ENCODE results near the gene HADH. TPM values are rescaled to one million over a fixed set of nuclear protein-coding genes. Genes with fewer than 3 reads are reported as not detected.

HADH gene
- total and polyA plus RNA-seq, 2 donors: 25.7 to 41.2 TPM

GRCh38 chr4:108013955-108014354, 24.3 kb downstream of the HADH start:
- peaks cover 0 to 4% of the 10 kb centered on the region in 2 donors for H3K9me3 ChIP-seq (ENCODE audit: control insufficient read depth in 2 of 2, insufficient read depth in 1 of 2, low read length in 1 of 2)
- H3K27me3 ChIP-seq (ENCODE audit: control insufficient read depth in 2 of 2, insufficient read depth in 1 of 2, low read length in 1 of 2): no peaks in the 10 kb centered on the region
- H3K4me3 ChIP-seq (ENCODE audit: low read length in 2 of 2): no peak overlapping the region
- no peak overlapping the region for H3K27ac ChIP-seq (ENCODE audit: low read depth in 1 of 2, low read length in 1 of 2)
- no peak for DNase-seq (ENCODE audit: low read depth in 6 of 9, low spot score in 9 of 9)
- H3K36me3 ChIP-seq (ENCODE audit: control insufficient read depth in 2 of 2, insufficient read depth in 2 of 2, low read length in 1 of 2): peaks cover 30 to 65% of the 10 kb centered on the region in 2 donors
- H3K4me1 ChIP-seq (ENCODE audit: control insufficient read depth in 2 of 2, insufficient read depth in 2 of 2, low read length in 2 of 2): peaks cover 3 to 13% of the 10 kb centered on the region in 2 donors
- WGBS: 99% methylated on average over 5 of the region's 5 CpGs

DNA sequence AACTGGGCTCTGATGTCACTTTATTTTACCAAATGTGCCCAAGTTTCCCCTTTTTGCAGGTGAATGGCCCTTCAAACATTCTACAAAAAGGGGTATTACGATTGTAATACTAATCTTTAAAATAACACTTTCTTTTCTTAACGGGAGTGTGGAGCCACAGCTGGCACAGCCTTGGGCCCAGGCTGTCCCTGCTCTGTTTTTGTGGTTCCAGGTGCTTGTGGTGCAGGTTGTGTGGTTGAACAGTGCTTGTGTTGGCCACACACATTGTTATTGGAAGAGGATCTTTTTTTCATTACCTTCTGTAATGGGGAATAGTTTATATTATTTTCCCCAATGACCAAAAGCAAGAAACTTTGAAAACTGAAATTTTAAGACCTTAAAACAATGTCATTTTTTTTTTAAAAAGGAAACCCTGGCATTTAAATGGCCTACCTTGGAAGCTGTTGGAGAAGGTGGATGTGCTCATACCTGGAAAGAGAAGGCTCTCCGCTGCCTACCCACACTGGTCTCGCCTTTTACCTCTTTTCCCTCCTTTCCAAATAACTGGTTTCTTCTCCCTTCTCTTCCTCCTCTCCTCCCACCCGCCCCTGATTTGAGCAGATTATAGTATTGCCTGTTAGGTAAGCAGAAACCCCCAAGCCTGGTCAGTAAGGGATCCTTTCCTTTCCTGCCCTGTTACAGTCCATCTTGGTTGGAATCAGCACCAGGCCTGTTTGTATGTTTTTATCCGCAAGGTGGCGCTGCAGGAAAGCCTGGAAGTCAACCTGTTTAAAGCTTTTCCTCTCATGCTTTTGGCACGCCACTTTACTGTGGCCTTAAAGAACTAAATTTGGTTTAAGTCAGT, 28.6 kb downstream of the HADH start:
- peak; percentile 65 to 94 (median 89) for DNase-seq (ENCODE audit: low read depth in 6 of 9, low spot score in 9 of 9)
- Histone ChIP-seq H3K4me1 (ENCODE audit: control insufficient read depth in 2 of 2, insufficient read depth in 2 of 2, low read length in 2 of 2) (peaks cover 3 to 19% of the 10 kb centered on the region in 2 donors), H3K27me3 (ENCODE audit: control insufficient read depth in 2 of 2, insufficient read depth in 1 of 2, low read length in 1 of 2) (no peaks in the 10 kb centered on the region), H3K36me3 (ENCODE audit: control insufficient read depth in 2 of 2, insufficient read depth in 2 of 2, low read length in 1 of 2) (peaks cover 42 to 83% of the 10 kb centered on the region in 2 donors), H3K27ac (ENCODE audit: low read depth in 1 of 2, low read length in 1 of 2) (peak overlapping the region in 1 of 2 donors; percentile 45), H3K4me3 (ENCODE audit: low read length in 2 of 2) (no peak overlapping the region), H3K9me3 (ENCODE audit: control insufficient read depth in 2 of 2, insufficient read depth in 1 of 2, low read length in 1 of 2) (no peaks in the 10 kb centered on the region)
- 29% methylated on average over 8 of the region's 8 CpGs for WGBS

DNA sequence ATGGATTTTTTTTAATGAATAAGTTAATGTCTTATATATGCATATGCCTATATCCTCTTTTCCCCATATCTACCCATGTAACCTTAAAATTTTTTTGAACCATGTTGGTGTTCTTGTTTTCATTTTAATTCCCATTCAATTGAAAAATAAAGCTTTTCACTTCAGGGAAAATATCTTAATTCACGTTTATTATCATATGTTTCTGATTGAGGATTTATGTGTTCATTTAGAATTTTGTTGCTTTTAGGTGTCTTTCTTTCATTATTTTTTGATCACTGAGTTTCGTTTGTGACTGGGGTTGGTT, 29.1 kb downstream of the HADH start:
- Histone ChIP-seq H3K9me3 (ENCODE audit: control insufficient read depth in 2 of 2, insufficient read depth in 1 of 2, low read length in 1 of 2) (no peaks in the 10 kb centered on the region), H3K4me3 (ENCODE audit: low read length in 2 of 2) (no peak overlapping the region), H3K27me3 (ENCODE audit: control insufficient read depth in 2 of 2, insufficient read depth in 1 of 2, low read length in 1 of 2) (no peaks in the 10 kb centered on the region), H3K36me3 (ENCODE audit: control insufficient read depth in 2 of 2, insufficient read depth in 2 of 2, low read length in 1 of 2) (peaks cover 41 to 84% of the 10 kb centered on the region in 2 donors), H3K4me1 (ENCODE audit: control insufficient read depth in 2 of 2, insufficient read depth in 2 of 2, low read length in 2 of 2) (peaks cover 3 to 19% of the 10 kb centered on the region in 2 donors), H3K27ac (ENCODE audit: low read depth in 1 of 2, low read length in 1 of 2) (no peak overlapping the region)
- DNase-seq (ENCODE audit: low read depth in 6 of 9, low spot score in 9 of 9): no peak
- 48% methylated on average over 2 of the region's 2 CpGs for WGBS

DNA sequence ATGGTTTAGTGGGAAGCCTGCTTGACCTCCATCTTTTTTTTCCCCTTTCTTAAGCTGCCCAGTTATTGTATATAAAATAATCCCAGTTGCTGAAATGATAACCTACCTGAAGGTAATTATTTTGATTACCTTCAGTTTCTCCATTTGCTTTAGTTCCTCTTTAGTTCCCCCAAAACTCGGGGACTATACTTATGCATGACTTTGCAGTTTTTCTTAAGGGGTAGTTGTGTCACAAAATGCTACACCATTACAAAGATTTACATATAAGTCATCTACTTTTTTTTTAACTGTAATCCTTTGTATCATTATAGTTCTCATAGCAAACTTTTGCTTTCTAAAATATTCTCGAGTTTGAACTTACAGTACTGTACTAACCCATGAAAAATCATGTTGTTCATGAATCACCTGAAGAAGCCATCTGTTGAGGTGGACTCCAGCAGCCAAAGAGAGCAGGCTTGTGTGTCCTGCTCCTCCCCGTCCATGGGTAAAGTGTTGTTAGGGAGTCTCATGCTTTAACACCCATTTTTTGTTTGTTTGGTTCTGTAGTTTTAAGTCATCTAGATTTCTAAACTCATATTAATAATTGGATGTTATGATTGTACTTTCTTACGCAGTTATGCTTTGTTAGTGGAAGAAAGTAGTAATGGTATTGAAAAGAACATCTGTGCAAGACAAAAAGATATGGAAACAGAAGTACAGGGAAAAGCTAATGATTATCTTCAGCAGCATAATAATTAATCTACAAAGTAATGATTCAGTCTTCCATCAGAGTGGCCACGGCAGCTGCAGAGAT, 34.6 kb downstream of the HADH start:
- H3K27me3 ChIP-seq (ENCODE audit: control insufficient read depth in 2 of 2, insufficient read depth in 1 of 2, low read length in 1 of 2): no peaks in the 10 kb centered on the region
- H3K27ac ChIP-seq (ENCODE audit: low read depth in 1 of 2, low read length in 1 of 2): no peak overlapping the region
- H3K36me3 ChIP-seq (ENCODE audit: control insufficient read depth in 2 of 2, insufficient read depth in 2 of 2, low read length in 1 of 2): peaks cover 34 to 91% of the 10 kb centered on the region in 2 donors
- H3K4me3 ChIP-seq (ENCODE audit: low read length in 2 of 2): no peak overlapping the region
- no peak for DNase-seq (ENCODE audit: low read depth in 6 of 9, low spot score in 9 of 9)
- H3K9me3 ChIP-seq (ENCODE audit: control insufficient read depth in 2 of 2, insufficient read depth in 1 of 2, low read length in 1 of 2): no peaks in the 10 kb centered on the region
- H3K4me1 ChIP-seq (ENCODE audit: control insufficient read depth in 2 of 2, insufficient read depth in 2 of 2, low read length in 2 of 2): peaks cover 14 to 31% of the 10 kb centered on the region in 2 donors
- 77% methylated on average over 5 of the region's 5 CpGs for whole genome bisulfite sequencing

DNA sequence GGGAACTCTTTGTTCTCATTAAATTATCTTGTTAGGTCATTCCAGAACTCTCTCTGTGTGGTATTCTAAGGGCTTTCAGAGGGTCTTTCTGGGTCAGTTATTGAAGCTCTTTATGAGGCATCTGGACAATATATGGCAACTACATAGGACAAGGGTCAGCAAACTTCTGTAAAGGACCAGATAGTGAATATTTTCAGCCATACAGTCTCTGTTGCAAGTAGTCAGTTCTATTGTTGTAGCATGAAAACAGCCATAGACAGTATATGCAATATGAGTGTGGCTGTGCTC, 35.1 kb downstream of the HADH start:
- peaks cover 18 to 32% of the 10 kb centered on the region in 2 donors for H3K4me1 ChIP-seq (ENCODE audit: control insufficient read depth in 2 of 2, insufficient read depth in 2 of 2, low read length in 2 of 2)
- H3K9me3 ChIP-seq (ENCODE audit: control insufficient read depth in 2 of 2, insufficient read depth in 1 of 2, low read length in 1 of 2): no peaks in the 10 kb centered on the region
- DNase-seq (ENCODE audit: low read depth in 6 of 9, low spot score in 9 of 9): no peak

DNA sequence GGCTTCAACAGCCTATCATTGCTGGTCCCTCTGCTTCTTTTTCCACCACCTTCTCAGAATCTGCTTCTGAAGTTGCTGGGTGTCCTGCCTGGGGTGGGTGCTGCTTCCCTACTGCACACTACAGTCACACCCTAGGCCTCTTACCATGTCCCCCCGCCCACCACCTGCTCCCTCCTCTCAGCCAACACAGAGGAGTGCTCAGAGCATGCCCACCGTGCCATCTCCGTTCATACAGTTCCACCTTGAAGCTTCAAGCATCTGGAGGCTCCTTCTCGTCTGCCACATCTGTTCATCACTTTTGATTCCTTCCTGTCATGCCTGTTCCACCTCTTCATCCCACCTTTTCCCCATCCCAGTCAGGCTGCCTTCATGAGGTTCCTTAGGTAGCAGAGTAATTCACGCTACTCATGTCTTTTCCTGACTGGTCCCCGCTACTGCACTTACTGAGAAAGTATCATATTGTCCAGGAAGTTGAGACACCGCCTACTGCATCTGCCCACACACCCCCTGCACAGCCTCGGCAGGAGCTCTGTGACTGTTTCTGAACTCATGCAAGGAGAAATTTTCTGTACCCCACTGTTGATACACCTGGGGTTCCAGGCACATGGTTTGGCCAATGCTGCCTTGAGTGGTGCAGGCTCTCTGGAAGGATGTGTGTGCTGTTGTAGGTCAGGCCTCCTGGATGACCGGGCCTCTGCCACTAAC, 39.5 kb downstream of the HADH start:
- Histone ChIP-seq H3K27ac (ENCODE audit: low read depth in 1 of 2, low read length in 1 of 2) (peak overlapping the region; percentile 85 to 92), H3K36me3 (ENCODE audit: control insufficient read depth in 2 of 2, insufficient read depth in 2 of 2, low read length in 1 of 2) (peaks cover 17 to 76% of the 10 kb centered on the region in 2 donors), H3K4me1 (ENCODE audit: control insufficient read depth in 2 of 2, insufficient read depth in 2 of 2, low read length in 2 of 2) (peaks cover 43 to 65% of the 10 kb centered on the region in 2 donors), H3K27me3 (ENCODE audit: control insufficient read depth in 2 of 2, insufficient read depth in 1 of 2, low read length in 1 of 2) (no peaks in the 10 kb centered on the region), H3K4me3 (ENCODE audit: low read length in 2 of 2) (no peak overlapping the region), H3K9me3 (ENCODE audit: control insufficient read depth in 2 of 2, insufficient read depth in 1 of 2, low read length in 1 of 2) (peaks cover 0 to 8% of the 10 kb centered on the region in 2 donors)
- 25% methylated on average over 9 of the region's 9 CpGs for WGBS
- peak in 4 of 9 donors; percentile 53 to 81 (median 62) for DNase-seq (ENCODE audit: low read depth in 6 of 9, low spot score in 9 of 9)

More for the DNA sequence above, 35.1 kb downstream of the HADH start:
- Histone ChIP-seq H3K27me3 (ENCODE audit: control insufficient read depth in 2 of 2, insufficient read depth in 1 of 2, low read length in 1 of 2) (no peaks in the 10 kb centered on the region), H3K36me3 (ENCODE audit: control insufficient read depth in 2 of 2, insufficient read depth in 2 of 2, low read length in 1 of 2) (peaks cover 30 to 91% of the 10 kb centered on the region in 2 donors), H3K4me3 (ENCODE audit: low read length in 2 of 2) (no peak overlapping the region), H3K27ac (ENCODE audit: low read depth in 1 of 2, low read length in 1 of 2) (no peak overlapping the region)

DNA sequence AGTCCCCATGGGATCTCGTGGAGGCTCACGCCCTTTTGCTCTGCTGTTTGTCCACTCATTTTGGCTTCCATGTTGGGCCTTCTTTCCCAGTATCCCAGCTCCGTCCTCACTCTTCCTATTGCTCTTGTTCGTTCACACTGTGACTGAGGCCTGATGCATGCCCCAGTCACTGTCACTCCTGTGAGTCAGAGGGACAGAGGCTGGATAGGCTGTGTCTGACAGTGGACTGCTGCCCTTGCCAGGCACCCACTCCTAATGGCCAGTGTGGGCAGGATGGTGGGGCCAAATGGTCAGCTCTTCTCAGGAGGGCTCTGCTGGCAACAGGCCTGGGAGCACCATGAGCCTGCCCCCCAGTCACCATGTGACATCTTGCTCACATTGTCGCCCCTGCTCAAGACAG, 40.0 kb downstream of the HADH start:
- 79% methylated on average over 5 of the region's 5 CpGs for WGBS
- DNase-seq (ENCODE audit: low read depth in 6 of 9, low spot score in 9 of 9): no peak

DNA sequence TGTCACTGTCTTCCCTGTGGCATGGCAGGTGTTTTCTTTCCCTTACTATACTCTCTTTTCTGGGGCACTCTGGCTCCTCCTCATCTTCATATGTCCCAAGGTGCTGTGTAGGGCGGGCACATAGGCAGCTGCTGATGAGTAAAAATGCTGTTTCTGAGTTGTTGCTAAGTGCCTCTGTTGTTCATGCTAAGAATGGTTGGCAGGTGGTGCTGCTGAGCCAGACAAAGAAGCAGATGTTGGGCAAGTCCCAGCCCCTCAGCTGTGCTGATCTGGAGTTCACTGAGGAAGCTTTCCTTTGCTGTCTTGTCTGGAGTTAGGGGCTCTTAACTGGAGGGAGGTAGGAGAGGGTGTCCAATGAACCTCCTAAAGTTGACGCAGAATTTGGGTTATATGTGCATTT, 40.6 kb downstream of the HADH start:
- peaks cover 0 to 8% of the 10 kb centered on the region in 2 donors for H3K9me3 ChIP-seq (ENCODE audit: control insufficient read depth in 2 of 2, insufficient read depth in 1 of 2, low read length in 1 of 2)
- H3K27me3 ChIP-seq (ENCODE audit: control insufficient read depth in 2 of 2, insufficient read depth in 1 of 2, low read length in 1 of 2): no peaks in the 10 kb centered on the region
- peaks cover 12 to 68% of the 10 kb centered on the region in 2 donors for H3K36me3 ChIP-seq (ENCODE audit: control insufficient read depth in 2 of 2, insufficient read depth in 2 of 2, low read length in 1 of 2)
- 43% methylated on average over 2 of the region's 2 CpGs for WGBS
- peak; percentile 71 to 95 (median 84) for DNase-seq (ENCODE audit: low read depth in 6 of 9, low spot score in 9 of 9)
- no peak overlapping the region for H3K4me3 ChIP-seq (ENCODE audit: low read length in 2 of 2)
- peak overlapping the region; percentile 85 to 92 for H3K27ac ChIP-seq (ENCODE audit: low read depth in 1 of 2, low read length in 1 of 2)
- peaks cover 54 to 76% of the 10 kb centered on the region in 2 donors for H3K4me1 ChIP-seq (ENCODE audit: control insufficient read depth in 2 of 2, insufficient read depth in 2 of 2, low read length in 2 of 2)

More for the DNA sequence above, 40.0 kb downstream of the HADH start:
- peaks cover 15 to 74% of the 10 kb centered on the region in 2 donors for H3K36me3 ChIP-seq (ENCODE audit: control insufficient read depth in 2 of 2, insufficient read depth in 2 of 2, low read length in 1 of 2)
- no peaks in the 10 kb centered on the region for H3K27me3 ChIP-seq (ENCODE audit: control insufficient read depth in 2 of 2, insufficient read depth in 1 of 2, low read length in 1 of 2)
- peaks cover 0 to 8% of the 10 kb centered on the region in 2 donors for H3K9me3 ChIP-seq (ENCODE audit: control insufficient read depth in 2 of 2, insufficient read depth in 1 of 2, low read length in 1 of 2)
- H3K4me3 ChIP-seq (ENCODE audit: low read length in 2 of 2): no peak overlapping the region
- H3K4me1 ChIP-seq (ENCODE audit: control insufficient read depth in 2 of 2, insufficient read depth in 2 of 2, low read length in 2 of 2): peaks cover 49 to 71% of the 10 kb centered on the region in 2 donors
- H3K27ac ChIP-seq (ENCODE audit: low read depth in 1 of 2, low read length in 1 of 2): peak overlapping the region; percentile 85 to 92

Measured in thymus (tissue), 11 donors.